Prostate gland (tissue), 2 donors: ENCODE results near the gene SERTAD4. TPM values are rescaled to one million over a fixed set of nuclear protein-coding genes. Genes with fewer than 3 reads are reported as not detected.

Source experiments
- DNase-seq: peaks from one replicate; pipeline ENCODE4 v3.0.0-alpha.2; 2019; ENCODE audit warnings: low spot score
- H3K27ac ChIP-seq, 2 donors: fragments of 200-600 bp; sonication (generic); 2 replicates each; pipeline ENCODE4 v1.5.1; 2017 to 2019
- H3K27me3 ChIP-seq: fragments of 200-600 bp; sonication (generic); replicated peaks from 2 replicates; pipeline ENCODE4 v1.5.1; 2019; ENCODE audit not compliant: insufficient read depth
- H3K36me3 ChIP-seq, 2 donors: fragments of 200-600 bp; sonication (generic); 1 replicate in 1 of 2; 2 replicates in 1 of 2; pipeline versions ENCODE4 v1.5.1 to v1.8.1; 2017 to 2019
- H3K4me1 ChIP-seq: fragments of 200-600 bp; sonication (generic); replicated peaks from 2 replicates; pipeline ENCODE4 v1.5.1; 2019
- H3K4me3 ChIP-seq, 2 donors: fragments of 200-600 bp; sonication (generic); 2 replicates each; pipeline ENCODE4 v1.5.1; 2017 to 2019
- H3K9me3 ChIP-seq: fragments of 200-600 bp; sonication (generic); 2 replicates; pipeline ENCODE4 v1.5.1; 2017
- POLR2A ChIP-seq: fragments of 450-650 bp; IDR thresholded peaks from one replicate; pipeline ENCODE4 v1.6.1; 2016; ENCODE audit warnings: antibody characterized with exemption, mild to moderate bottlenecking
- POLR2AphosphoS5 ChIP-seq: sonication (generic); formaldehyde crosslinking; IDR thresholded peaks from one replicate; pipeline ENCODE4 v1.6.1; 2017; ENCODE audit warnings: antibody characterized with exemption
- WGBS: methylation state at CpG from one replicate; pipeline ENCODE4 v1.1.5; 2018; 5-methylcytosine and 5-hydroxymethylcytosine counted together
- intact Hi-C: fragments of 100-400 bp; cut with DNase I; formaldehyde crosslinking; loops from one replicate; pipeline ENCODE4 v1.14.2; 2022
- total RNA-seq, 2 donors: library from RNA; depleted of rRNA; stranded (reverse); fragments of >200 nt; gene quantifications; one replicate each; pipeline ENCODE4 v1.1.0, GENCODE V29; 2016
- TF ChIP-seq, protein P1 (sequence below), 4 experiments: fragments of 200-600 bp in 2 of 4; fragments of 450-650 bp in 2 of 4; sonication (generic) in 2 of 4; IDR thresholded peaks; 1 replicate in 3 of 4; 2 replicates in 1 of 4; pipeline ENCODE4 v1.5.1; 2016 to 2019; ENCODE audit warnings: antibody characterized with exemption in 4 of 4, mild to moderate bottlenecking in 2 of 4, moderate library complexity in 2 of 4

Gene SERTAD4
- total RNA-seq, 2 donors from 2014 or later: 2.0 to 10.6 TPM

DNA sequence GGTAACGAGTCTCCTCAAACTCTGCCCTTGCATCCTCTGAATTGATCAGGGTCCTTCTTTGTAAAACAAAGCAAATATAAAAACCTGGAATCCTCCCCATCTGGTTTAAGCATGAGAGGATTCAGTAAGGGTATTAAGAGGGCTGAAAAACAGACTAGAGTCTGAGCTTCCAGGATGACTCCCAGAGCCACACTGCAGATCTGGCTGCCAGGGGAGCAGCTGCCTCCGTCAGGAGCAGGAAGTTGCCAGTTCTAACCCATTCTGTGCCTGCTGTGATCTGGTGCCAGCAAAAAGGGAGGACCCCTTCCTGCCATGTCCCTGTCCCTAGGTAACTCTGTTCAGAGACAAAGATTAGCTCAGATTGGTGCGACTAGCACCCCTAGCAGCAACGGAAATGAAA is 27.5 kb downstream of the SERTAD4 start:
- TF ChIP-seq POLR2A (no peak), POLR2AphosphoS5 (no peak)
- TF ChIP-seq, protein P1, sequence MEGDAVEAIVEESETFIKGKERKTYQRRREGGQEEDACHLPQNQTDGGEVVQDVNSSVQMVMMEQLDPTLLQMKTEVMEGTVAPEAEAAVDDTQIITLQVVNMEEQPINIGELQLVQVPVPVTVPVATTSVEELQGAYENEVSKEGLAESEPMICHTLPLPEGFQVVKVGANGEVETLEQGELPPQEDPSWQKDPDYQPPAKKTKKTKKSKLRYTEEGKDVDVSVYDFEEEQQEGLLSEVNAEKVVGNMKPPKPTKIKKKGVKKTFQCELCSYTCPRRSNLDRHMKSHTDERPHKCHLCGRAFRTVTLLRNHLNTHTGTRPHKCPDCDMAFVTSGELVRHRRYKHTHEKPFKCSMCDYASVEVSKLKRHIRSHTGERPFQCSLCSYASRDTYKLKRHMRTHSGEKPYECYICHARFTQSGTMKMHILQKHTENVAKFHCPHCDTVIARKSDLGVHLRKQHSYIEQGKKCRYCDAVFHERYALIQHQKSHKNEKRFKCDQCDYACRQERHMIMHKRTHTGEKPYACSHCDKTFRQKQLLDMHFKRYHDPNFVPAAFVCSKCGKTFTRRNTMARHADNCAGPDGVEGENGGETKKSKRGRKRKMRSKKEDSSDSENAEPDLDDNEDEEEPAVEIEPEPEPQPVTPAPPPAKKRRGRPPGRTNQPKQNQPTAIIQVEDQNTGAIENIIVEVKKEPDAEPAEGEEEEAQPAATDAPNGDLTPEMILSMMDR (IDR thresholded peaks at IDR 0.05): no peak

DNA sequence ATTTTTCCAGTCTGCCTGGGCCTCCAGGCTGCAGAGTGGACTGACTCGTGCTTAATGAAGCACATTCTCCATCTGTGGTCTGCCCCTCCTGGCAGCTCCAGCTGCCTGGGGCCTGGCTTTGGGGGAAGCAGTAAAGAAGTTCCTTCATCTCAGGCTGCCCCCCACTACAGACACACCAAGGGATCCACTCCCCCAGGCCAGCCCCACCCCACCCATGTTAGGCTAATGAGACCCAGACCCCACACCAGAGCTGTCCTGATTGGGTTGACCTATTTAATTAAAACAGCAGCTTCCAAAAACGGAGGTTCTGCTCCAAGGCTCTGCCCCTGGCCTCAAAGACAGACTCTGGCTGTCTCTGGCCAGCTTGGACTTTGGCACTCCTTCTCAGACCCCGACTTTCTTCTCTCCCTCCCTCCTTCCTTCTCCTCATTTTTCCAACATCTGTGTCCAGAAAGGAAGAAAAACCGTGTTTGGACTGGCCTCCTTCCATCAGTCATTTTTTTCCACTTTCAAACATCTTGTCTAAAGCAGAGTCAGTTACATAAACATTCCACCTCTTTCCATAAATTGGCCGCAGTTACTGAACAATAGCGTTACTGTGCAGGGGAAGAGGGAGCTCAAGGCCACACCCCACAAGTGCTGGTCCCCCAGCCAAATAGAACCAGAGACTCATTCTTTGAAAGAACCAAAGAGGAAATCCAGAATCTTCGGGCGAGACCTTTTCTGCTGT is 29.7 kb downstream of the SERTAD4 start:
- Histone ChIP-seq H3K9me3 (no peaks in the 10 kb centered on the region), H3K27me3 (no peaks in the 10 kb centered on the region), H3K4me3 (no peak overlapping the region), H3K27ac (peak overlapping the region; percentile 10 to 33), H3K36me3 (no peaks in the 10 kb centered on the region), H3K4me1 (no peaks in the 10 kb centered on the region)
- DNase-seq: no peak
- 15% methylated on average over 8 of the region's 8 CpGs for WGBS
- TF ChIP-seq POLR2A (no peak), POLR2AphosphoS5 (no peak)
- TF ChIP-seq, protein P1 (IDR thresholded peaks at IDR 0.05): no peak
- intact Hi-C loops: no loop called here

More for the DNA sequence above, 27.5 kb downstream of the SERTAD4 start:
- intact Hi-C loops: no loop called here
- DNase-seq: no peak
- Histone ChIP-seq H3K36me3 (no peaks in the 10 kb centered on the region), H3K4me1 (no peaks in the 10 kb centered on the region), H3K27me3 (no peaks in the 10 kb centered on the region), H3K9me3 (no peaks in the 10 kb centered on the region), H3K4me3 (no peak overlapping the region), H3K27ac (no peak overlapping the region)
- 45% methylated on average over 4 of the region's 4 CpGs for WGBS

GRCh38 chr1:210262897-210263272 is 30.3 kb downstream of the SERTAD4 start:
- Histone ChIP-seq H3K36me3 (no peaks in the 10 kb centered on the region), H3K4me1 (no peaks in the 10 kb centered on the region), H3K27me3 (no peaks in the 10 kb centered on the region), H3K9me3 (no peaks in the 10 kb centered on the region), H3K4me3 (no peak overlapping the region), H3K27ac (peak overlapping the region; percentile 10 to 33)
- DNase-seq: no peak
- intact Hi-C loops: no loop called here
- no peak for TF ChIP-seq POLR2AphosphoS5
- no peak for TF ChIP-seq POLR2A
- TF ChIP-seq, protein P1 (IDR thresholded peaks at IDR 0.05): no peak
- WGBS: 49% methylated on average over 4 of the region's 4 CpGs

GRCh38 chr1:210263963-210264362 is 31.4 kb downstream of the SERTAD4 start:
- Histone ChIP-seq H3K36me3 (no peaks in the 10 kb centered on the region), H3K27ac (no peak overlapping the region), H3K4me1 (no peaks in the 10 kb centered on the region), H3K9me3 (no peaks in the 10 kb centered on the region), H3K4me3 (no peak overlapping the region), H3K27me3 (no peaks in the 10 kb centered on the region)
- no peak for DNase-seq
- intact Hi-C loops: no loop called here
- no peak for TF ChIP-seq POLR2A
- no peak for TF ChIP-seq POLR2AphosphoS5
- TF ChIP-seq, protein P1 (IDR thresholded peaks at IDR 0.05): no peak
